PC-3 (cell line): ENCODE results near the gene CLTA. TPM values are rescaled to one million over a fixed set of nuclear protein-coding genes. Genes with fewer than 3 reads are reported as not detected.

Source experiments
- ATAC-seq: fragments of 200-7000 bp; cut with Tn5 transposase; 2 replicates; pipeline ENCODE4 v1.9.1; 2020; ENCODE audit warnings: mild to moderate bottlenecking, moderate library complexity
- BruUV-seq: library from RNA; stranded (reverse); fragments of 400-500 nt; replicated peaks from 2 replicates; lab custom pipeline; 2021; lab: Mats Ljungman, UMichigan
- CTCF ChIA-PET: fragments of 300-600 bp; sonication (Branson Sonifier 250); formaldehyde crosslinking; loops from one replicate; lab custom pipeline; 2022; ENCODE audit warnings: antibody characterized with exemption; lab: Charles Lee
- POLR2A ChIA-PET: fragments of 300-600 bp; sonication (Branson Sonifier 250); formaldehyde crosslinking; loops from one replicate; lab custom pipeline; 2022; ENCODE audit warnings: antibody characterized with exemption; ENCODE audit not compliant: unreplicated experiment; lab: Charles Lee
- DNase-seq: peaks from one replicate; pipeline ENCODE4 v3.0.0-alpha.2; 2015
- H2AFZ ChIP-seq: fragments of 300-600 bp; sonication (generic); 2 replicates; pipeline ENCODE4 v1.6.0; 2016; ENCODE audit warnings: antibody characterized with exemption, low read length
- H3F3A ChIP-seq: fragments of 300-600 bp; sonication (generic); one replicate; pipeline ENCODE4 v1.6.0; 2017; ENCODE audit warnings: antibody characterized with exemption, low read length, control low read depth, mild to moderate bottlenecking; ENCODE audit not compliant: unreplicated experiment
- H3K27ac ChIP-seq: fragments of 300-600 bp; sonication (generic); 2 replicates; pipeline ENCODE4 v1.5.1; 2016; ENCODE audit warnings: mild to moderate bottlenecking, low read length
- H3K27me3 ChIP-seq: fragments of 300-600 bp; sonication (generic); 2 replicates; pipeline ENCODE4 v1.6.1; 2016; ENCODE audit warnings: low read length, mixed read lengths
- H3K36me3 ChIP-seq: fragments of 300-600 bp; sonication (generic); 2 replicates; pipeline ENCODE4 v1.6.1; 2016; ENCODE audit warnings: low read depth, mixed run types, low read length, mixed read lengths
- H3K4me1 ChIP-seq: fragments of 300-600 bp; sonication (generic); 2 replicates; pipeline ENCODE4 v1.5.1; 2016; ENCODE audit warnings: low read length; ENCODE audit not compliant: insufficient read depth
- H3K4me2 ChIP-seq: fragments of 300-600 bp; sonication (generic); 2 replicates; pipeline ENCODE4 v1.6.0; 2016; ENCODE audit warnings: low read length
- H3K4me3 ChIP-seq: fragments of 300-600 bp; sonication (generic); 2 replicates; pipeline ENCODE4 v1.5.1; 2016; ENCODE audit warnings: mild to moderate bottlenecking, low read length, mixed read lengths
- H3K79me2 ChIP-seq: fragments of 300-600 bp; sonication (generic); 2 replicates; pipeline ENCODE4 v1.6.1; 2017; ENCODE audit warnings: low read length, mixed read lengths
- H3K9ac ChIP-seq: fragments of 300-600 bp; sonication (generic); 2 replicates; pipeline ENCODE4 v1.6.0; 2016; ENCODE audit warnings: mild to moderate bottlenecking, low read length
- H3K9me2 ChIP-seq: fragments of 300-600 bp; sonication (generic); replicated peaks from 2 replicates; pipeline ENCODE4 v1.6.1; 2016; ENCODE audit warnings: mixed run types, low read length, mixed read lengths
- H3K9me3 ChIP-seq: fragments of 300-600 bp; sonication (generic); 2 replicates; pipeline ENCODE4 v1.6.1; 2016; ENCODE audit warnings: low read length, mixed read lengths
- H4K20me1 ChIP-seq: fragments of 300-600 bp; sonication (generic); 2 replicates; pipeline ENCODE4 v1.6.1; 2016; ENCODE audit warnings: low read length, mixed read lengths
- EZH2 ChIP-seq: fragments of 300-600 bp; sonication (generic); IDR thresholded peaks from one replicate; pipeline ENCODE4 v1.6.1; 2017; ENCODE audit warnings: antibody characterized with exemption, mild to moderate bottlenecking, low read length; ENCODE audit not compliant: unreplicated experiment
- EZH2phosphoT487 ChIP-seq: fragments of 300-600 bp; sonication (generic); IDR thresholded peaks from 2 replicates; pipeline ENCODE4 v1.6.1; 2018; ENCODE audit warnings: mild to moderate bottlenecking, antibody characterized with exemption, low read length, borderline replicate concordance
- intact Hi-C: fragments of 100-400 bp; cut with micrococcal nuclease; formaldehyde crosslinking; loops from 2 replicates; pipeline ENCODE4 v1.9.0; 2023
- total RNA-seq: library from RNA; depleted of rRNA; stranded (reverse); fragments of >200 nt; gene quantifications from 2 replicates; pipeline ENCODE4 v1.2.3, GENCODE V29; 2014
- TF ChIP-seq, protein P1 (sequence below): fragments of 300-600 bp; sonication (generic); conservative IDR thresholded peaks from 2 replicates; pipeline ENCODE4 v1.5.1; 2017; ENCODE audit warnings: antibody characterized with exemption, low read depth, mild to moderate bottlenecking, low read length

CLTA gene
- total RNA-seq, 1 experiment from 2014 or later, result 259 TPM

DNA sequence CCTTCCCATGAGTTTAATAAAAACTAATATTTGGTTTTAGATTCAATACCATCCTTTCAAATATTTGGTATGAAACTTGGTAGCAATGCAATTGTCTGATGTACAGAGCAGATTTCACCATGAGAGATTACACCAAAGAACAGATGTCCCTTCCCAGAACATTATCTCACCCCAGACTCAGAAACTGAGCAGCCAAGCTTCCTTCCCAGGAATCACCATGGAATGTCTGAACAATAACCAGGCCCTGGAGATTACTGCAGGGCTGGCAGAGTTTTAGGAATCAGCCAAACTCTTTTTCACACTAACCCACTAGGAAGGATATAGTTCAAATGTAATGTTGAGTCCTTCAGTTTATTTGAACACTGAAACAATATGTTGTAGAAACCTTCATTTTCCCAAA, 23.9 kb downstream of the CLTA start:
- no peak overlapping the region for H3K9ac ChIP-seq
- ATAC-seq (no peak), DNase-seq (no peak)
- POLR2A ChIA-PET, result no interaction called here
- peaks cover 28% of the 10 kb centered on the region for H3K36me3 ChIP-seq
- H3K9me3 ChIP-seq, result no peaks in the 10 kb centered on the region
- H3K79me2 ChIP-seq, result peaks cover 10% of the 10 kb centered on the region
- H3K4me2 ChIP-seq, result no peak overlapping the region
- no peak overlapping the region for H2AFZ ChIP-seq
- H3K9me2 ChIP-seq, result no peaks in the 10 kb centered on the region
- no peaks in the 10 kb centered on the region for H3F3A ChIP-seq
- no TSS peak for BruUV-seq
- no peak overlapping the region for H3K27ac ChIP-seq
- CTCF ChIA-PET, result no interaction called here
- no peaks in the 10 kb centered on the region for H3K4me1 ChIP-seq
- TF ChIP-seq EZH2phosphoT487 (no peak), EZH2 (no peak)
- TF ChIP-seq, protein P1, sequence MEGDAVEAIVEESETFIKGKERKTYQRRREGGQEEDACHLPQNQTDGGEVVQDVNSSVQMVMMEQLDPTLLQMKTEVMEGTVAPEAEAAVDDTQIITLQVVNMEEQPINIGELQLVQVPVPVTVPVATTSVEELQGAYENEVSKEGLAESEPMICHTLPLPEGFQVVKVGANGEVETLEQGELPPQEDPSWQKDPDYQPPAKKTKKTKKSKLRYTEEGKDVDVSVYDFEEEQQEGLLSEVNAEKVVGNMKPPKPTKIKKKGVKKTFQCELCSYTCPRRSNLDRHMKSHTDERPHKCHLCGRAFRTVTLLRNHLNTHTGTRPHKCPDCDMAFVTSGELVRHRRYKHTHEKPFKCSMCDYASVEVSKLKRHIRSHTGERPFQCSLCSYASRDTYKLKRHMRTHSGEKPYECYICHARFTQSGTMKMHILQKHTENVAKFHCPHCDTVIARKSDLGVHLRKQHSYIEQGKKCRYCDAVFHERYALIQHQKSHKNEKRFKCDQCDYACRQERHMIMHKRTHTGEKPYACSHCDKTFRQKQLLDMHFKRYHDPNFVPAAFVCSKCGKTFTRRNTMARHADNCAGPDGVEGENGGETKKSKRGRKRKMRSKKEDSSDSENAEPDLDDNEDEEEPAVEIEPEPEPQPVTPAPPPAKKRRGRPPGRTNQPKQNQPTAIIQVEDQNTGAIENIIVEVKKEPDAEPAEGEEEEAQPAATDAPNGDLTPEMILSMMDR, result no peak
- H3K27me3 ChIP-seq, result no peaks in the 10 kb centered on the region
- no peak overlapping the region for H3K4me3 ChIP-seq
- intact Hi-C loops, result no loop called here
- no peaks in the 10 kb centered on the region for H4K20me1 ChIP-seq

DNA sequence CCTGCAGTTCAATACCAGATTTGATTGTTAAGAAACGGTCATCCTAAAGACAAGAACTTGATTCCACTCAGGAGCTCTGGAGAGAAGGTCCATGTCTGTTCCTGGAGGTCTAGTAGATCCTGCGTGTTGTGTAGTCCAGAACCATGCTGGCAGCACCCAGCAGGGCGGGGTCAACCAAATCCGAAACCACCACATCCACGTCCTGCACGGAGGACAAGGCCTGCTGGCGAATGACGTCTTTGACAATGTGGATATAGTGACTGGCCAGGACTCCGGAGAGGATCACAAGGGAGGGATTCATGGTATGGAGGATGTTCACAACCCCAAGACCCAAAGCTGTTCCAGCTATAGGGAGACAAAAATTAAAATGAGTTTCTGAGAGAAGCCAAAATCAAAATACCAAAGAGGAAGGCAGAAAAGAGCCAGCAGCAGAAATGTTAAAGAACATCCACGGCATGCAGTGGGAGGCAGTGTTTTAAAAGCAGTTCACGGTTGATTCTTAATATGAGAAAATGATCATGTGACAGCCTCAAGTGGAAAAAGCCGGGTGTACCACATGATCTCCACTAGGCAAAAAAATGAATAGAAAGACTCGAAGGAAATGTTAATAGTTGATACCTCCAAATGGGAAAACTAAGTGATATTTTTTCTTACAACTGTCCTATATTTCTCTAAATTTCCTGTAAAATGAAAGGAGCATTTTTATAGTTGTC, 26.7 kb downstream of the CLTA start:
- intact Hi-C loops, result no loop called here
- H3K4me1 ChIP-seq, result no peaks in the 10 kb centered on the region
- H3K27me3 ChIP-seq, result no peaks in the 10 kb centered on the region
- no peak overlapping the region for H3K4me3 ChIP-seq
- H3K9me3 ChIP-seq, result no peaks in the 10 kb centered on the region
- H3K9me2 ChIP-seq, result no peaks in the 10 kb centered on the region
- ChIA-PET POLR2A (no interaction called here), CTCF (no interaction called here)
- ATAC-seq, result no peak
- H3F3A ChIP-seq, result no peaks in the 10 kb centered on the region
- no peaks in the 10 kb centered on the region for H4K20me1 ChIP-seq
- H3K4me2 ChIP-seq, result no peak overlapping the region
- peaks cover 12% of the 10 kb centered on the region; the same call in 1 of the 2 replicates for H3K36me3 ChIP-seq
- no peak overlapping the region for H3K27ac ChIP-seq
- BruUV-seq, result no TSS peak
- no peak overlapping the region for H2AFZ ChIP-seq
- TF ChIP-seq, protein P1, result no peak
- TF ChIP-seq EZH2phosphoT487 (no peak), EZH2 (no peak)
- H3K79me2 ChIP-seq, result no peaks in the 10 kb centered on the region
- no peak overlapping the region for H3K9ac ChIP-seq
- DNase-seq, result no peak

DNA sequence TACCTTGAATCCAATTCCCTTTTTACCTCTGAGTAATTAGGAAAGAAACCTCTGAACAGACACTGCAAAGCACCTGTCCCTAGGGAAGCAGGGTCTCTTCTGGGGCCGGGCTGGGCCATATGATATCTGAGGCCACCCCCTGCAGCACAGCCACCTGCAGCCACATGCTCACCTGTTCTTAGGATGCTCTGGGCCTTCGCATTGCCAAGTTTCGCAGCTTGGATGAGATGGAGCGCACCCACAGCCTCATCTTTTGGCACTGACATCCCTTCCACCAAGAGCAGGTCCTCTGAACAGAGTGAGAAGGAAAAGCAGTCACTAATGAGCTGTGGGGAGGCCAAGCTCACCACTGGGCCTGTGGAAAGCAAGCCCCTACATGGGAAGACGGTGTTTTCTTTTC, 27.3 kb downstream of the CLTA start:
- no peak overlapping the region for H3K27ac ChIP-seq
- no peak for DNase-seq
- ATAC-seq, result no peak
- H3K9me2 ChIP-seq, result no peaks in the 10 kb centered on the region
- H3K9me3 ChIP-seq, result no peaks in the 10 kb centered on the region
- H3K4me1 ChIP-seq, result no peaks in the 10 kb centered on the region
- BruUV-seq, result no TSS peak
- CTCF ChIA-PET, result no interaction called here
- TF ChIP-seq EZH2phosphoT487 (no peak), EZH2 (no peak)
- TF ChIP-seq, protein P1, result no peak
- H3K36me3 ChIP-seq, result peaks cover 12% of the 10 kb centered on the region
- no peaks in the 10 kb centered on the region for H3K27me3 ChIP-seq
- no peak overlapping the region for H2AFZ ChIP-seq
- intact Hi-C loops, result no loop called here
- no peak overlapping the region for H3K4me3 ChIP-seq
- no peak overlapping the region for H3K4me2 ChIP-seq
- POLR2A ChIA-PET, result no interaction called here
- no peak overlapping the region for H3K9ac ChIP-seq
- H3K79me2 ChIP-seq, result no peaks in the 10 kb centered on the region
- H3F3A ChIP-seq, result no peaks in the 10 kb centered on the region
- no peaks in the 10 kb centered on the region for H4K20me1 ChIP-seq
